Measurements from ENCODE around the gene PRKCQ. TPM values are rescaled to one million over a fixed set of nuclear protein-coding genes. Genes with fewer than 3 reads are reported as not detected.

The PRKCQ gene
- total and polyA plus RNA-seq, 3 experiments from 2014 or later, result 44.1 to 55.3 (median 46.7) TPM

GRCh38 chr10:6430423-6430980, 149.6 kb downstream of the PRKCQ start:
- no peaks in the 10 kb centered on the region for H3K9me3 ChIP-seq (ENCODE audit: low read length)
- Mint-ChIP-seq H3K27me3 (no peaks in the 10 kb centered on the region), H3K4me1 (peaks cover 0 to 5% (median 0%) of the 10 kb centered on the region in 3 donors), H3K36me3 (peaks cover 24 to 94% (median 33%) of the 10 kb centered on the region in 3 donors), H3K9me3 (no peaks in the 10 kb centered on the region), H3K4me3 (no peak overlapping the region), H3K27ac (peak overlapping the region in 1 of 8 donors; percentile 23)
- POLR2A ChIA-PET, result no interaction called here
- H3K4me3 ChIP-seq (ENCODE audit: low read length), result no peak overlapping the region
- H3K4me1 ChIP-seq (ENCODE audit: insufficient read depth, low read length), result no peaks in the 10 kb centered on the region
- H3K36me3 ChIP-seq (ENCODE audit: insufficient read depth, low read length), result peaks cover 48% of the 10 kb centered on the region
- H3K27me3 ChIP-seq (ENCODE audit: insufficient read depth, low read length, poor library complexity, severe bottlenecking), result no peaks in the 10 kb centered on the region
- DNase-seq, result no peak
- no peak overlapping the region for H3K27ac ChIP-seq (ENCODE audit: low read depth, low read length)
- CTCF ChIA-PET, result no interaction called here

GRCh38 chr10:6427357-6427959, 152.6 kb downstream of the PRKCQ start:
- ChIA-PET POLR2A (interaction anchor here (1.1 kb wide), 1 partner anchor 17 kb away, joined by 3 read pairs; no protein-coding TSS in a partner anchor), CTCF (no interaction called here)
- Mint-ChIP-seq H3K4me3 (no peak overlapping the region), H3K27me3 (no peaks in the 10 kb centered on the region), H3K4me1 (peaks cover 5 to 10% (median 5%) of the 10 kb centered on the region in 3 donors), H3K27ac (no peak overlapping the region), H3K9me3 (no peaks in the 10 kb centered on the region), H3K36me3 (peaks cover 19 to 86% (median 23%) of the 10 kb centered on the region in 3 donors)
- Histone ChIP-seq H3K9me3 (ENCODE audit: low read length) (no peaks in the 10 kb centered on the region), H3K4me1 (ENCODE audit: insufficient read depth, low read length) (no peaks in the 10 kb centered on the region), H3K36me3 (ENCODE audit: insufficient read depth, low read length) (peaks cover 33% of the 10 kb centered on the region), H3K4me3 (ENCODE audit: low read length) (no peak overlapping the region), H3K27me3 (ENCODE audit: insufficient read depth, low read length, poor library complexity, severe bottlenecking) (no peaks in the 10 kb centered on the region), H3K27ac (ENCODE audit: low read depth, low read length) (no peak overlapping the region)
- no peak for DNase-seq

- H3K9me3 ChIP-seq (ENCODE audit: low read length), result no peaks in the 10 kb centered on the region
- no peaks in the 10 kb centered on the region for H3K4me1 ChIP-seq (ENCODE audit: insufficient read depth, low read length)
- no peaks in the 10 kb centered on the region for H3K27me3 ChIP-seq (ENCODE audit: insufficient read depth, low read length, poor library complexity, severe bottlenecking)
- Mint-ChIP-seq H3K27ac (peak overlapping the region in 1 of 8 donors; percentile 47), H3K9me3 (no peaks in the 10 kb centered on the region), H3K36me3 (peaks cover 18 to 79% (median 22%) of the 10 kb centered on the region in 3 donors), H3K27me3 (no peaks in the 10 kb centered on the region), H3K4me1 (peaks cover 5 to 10% (median 5%) of the 10 kb centered on the region in 3 donors), H3K4me3 (no peak overlapping the region)
- H3K4me3 ChIP-seq (ENCODE audit: low read length), result no peak overlapping the region
- H3K27ac ChIP-seq (ENCODE audit: low read depth, low read length), result no peak overlapping the region
- peaks cover 23% of the 10 kb centered on the region for H3K36me3 ChIP-seq (ENCODE audit: insufficient read depth, low read length)
- ChIA-PET POLR2A (no interaction called here), CTCF (no interaction called here)
- DNase-seq, result no peak
Measured at GRCh38 chr10:6426317-6426716, 153.8 kb downstream of the PRKCQ start.

- CTCF ChIA-PET, result no interaction called here
- no peaks in the 10 kb centered on the region for H3K9me3 Mint-ChIP-seq
Measured at GRCh38 chr10:6423413-6424170, 156.5 kb downstream of the PRKCQ start.

GRCh38 chr10:6423004-6423403, 157.1 kb downstream of the PRKCQ start:
- Histone ChIP-seq H3K9me3 (ENCODE audit: low read length) (no peaks in the 10 kb centered on the region), H3K4me1 (ENCODE audit: insufficient read depth, low read length) (no peaks in the 10 kb centered on the region), H3K36me3 (ENCODE audit: insufficient read depth, low read length) (peaks cover 6% of the 10 kb centered on the region), H3K27me3 (ENCODE audit: insufficient read depth, low read length, poor library complexity, severe bottlenecking) (no peaks in the 10 kb centered on the region), H3K4me3 (ENCODE audit: low read length) (no peak overlapping the region), H3K27ac (ENCODE audit: low read depth, low read length) (no peak overlapping the region)
- peak overlapping the region in 4 of 8 donors; percentile 9 to 92 (median 49) for H3K27ac Mint-ChIP-seq
- H3K4me1 Mint-ChIP-seq, result peaks cover 5 to 10% (median 5%) of the 10 kb centered on the region in 3 donors
- H3K9me3 Mint-ChIP-seq, result no peaks in the 10 kb centered on the region
- CTCF ChIA-PET, result no interaction called here
- DNase-seq, result no peak
- no peaks in the 10 kb centered on the region for H3K27me3 Mint-ChIP-seq
- POLR2A ChIA-PET, result no interaction called here
- no peak overlapping the region for H3K4me3 Mint-ChIP-seq
- peaks cover 6 to 47% (median 9%) of the 10 kb centered on the region in 3 donors for H3K36me3 Mint-ChIP-seq

More at GRCh38 chr10:6423413-6424170, 156.5 kb downstream of the PRKCQ start:
- Mint-ChIP-seq H3K4me3 (no peak overlapping the region), H3K4me1 (peaks cover 5 to 10% (median 5%) of the 10 kb centered on the region in 3 donors), H3K36me3 (peaks cover 9 to 53% (median 15%) of the 10 kb centered on the region in 3 donors), H3K27me3 (no peaks in the 10 kb centered on the region), H3K27ac (peak overlapping the region in 6 of 8 donors; percentile 21 to 84 (median 49))
- Histone ChIP-seq H3K36me3 (ENCODE audit: insufficient read depth, low read length) (peaks cover 11% of the 10 kb centered on the region), H3K27ac (ENCODE audit: low read depth, low read length) (no peak overlapping the region), H3K4me1 (ENCODE audit: insufficient read depth, low read length) (no peaks in the 10 kb centered on the region), H3K9me3 (ENCODE audit: low read length) (no peaks in the 10 kb centered on the region), H3K27me3 (ENCODE audit: insufficient read depth, low read length, poor library complexity, severe bottlenecking) (no peaks in the 10 kb centered on the region), H3K4me3 (ENCODE audit: low read length) (no peak overlapping the region)
- POLR2A ChIA-PET, result no interaction called here
- no peak for DNase-seq

GRCh38 chr10:6418613-6419216, 161.4 kb downstream of the PRKCQ start:
- Mint-ChIP-seq H3K4me1 (peaks cover 0 to 3% (median 1%) of the 10 kb centered on the region in 3 donors), H3K36me3 (peaks cover 0 to 11% (median 3%) of the 10 kb centered on the region in 3 donors), H3K27ac (no peak overlapping the region), H3K9me3 (no peaks in the 10 kb centered on the region), H3K27me3 (no peaks in the 10 kb centered on the region), H3K4me3 (no peak overlapping the region)
- no peaks in the 10 kb centered on the region for H3K36me3 ChIP-seq (ENCODE audit: insufficient read depth, low read length)
- no peak overlapping the region for H3K27ac ChIP-seq (ENCODE audit: low read depth, low read length)
- no peak for DNase-seq
- no peaks in the 10 kb centered on the region for H3K4me1 ChIP-seq (ENCODE audit: insufficient read depth, low read length)
- no peaks in the 10 kb centered on the region for H3K9me3 ChIP-seq (ENCODE audit: low read length)
- POLR2A ChIA-PET, result no interaction called here
- CTCF ChIA-PET, result interaction anchor here (0.9 to 1.5 kb wide), 3 partner anchors 40 to 259 kb away, joined by 3 to 5 read pairs (median 4); no protein-coding TSS in a partner anchor
- no peak overlapping the region for H3K4me3 ChIP-seq (ENCODE audit: low read length)
- H3K27me3 ChIP-seq (ENCODE audit: insufficient read depth, low read length, poor library complexity, severe bottlenecking), result no peaks in the 10 kb centered on the region

GRCh38 chr10:6418167-6418566, 161.9 kb downstream of the PRKCQ start:
- peaks cover 0 to 9% (median 4%) of the 10 kb centered on the region in 3 donors for H3K36me3 Mint-ChIP-seq
- Histone ChIP-seq H3K9me3 (ENCODE audit: low read length) (no peaks in the 10 kb centered on the region), H3K36me3 (ENCODE audit: insufficient read depth, low read length) (no peaks in the 10 kb centered on the region), H3K27ac (ENCODE audit: low read depth, low read length) (no peak overlapping the region), H3K4me3 (ENCODE audit: low read length) (no peak overlapping the region), H3K4me1 (ENCODE audit: insufficient read depth, low read length) (no peaks in the 10 kb centered on the region), H3K27me3 (ENCODE audit: insufficient read depth, low read length, poor library complexity, severe bottlenecking) (no peaks in the 10 kb centered on the region)
- ChIA-PET CTCF (interaction anchor here (0.9 to 1.5 kb wide), 3 partner anchors 41 to 260 kb away, joined by 3 to 5 read pairs (median 4); no protein-coding TSS in a partner anchor), POLR2A (no interaction called here)
- no peak overlapping the region for H3K4me3 Mint-ChIP-seq
- H3K27me3 Mint-ChIP-seq, result no peaks in the 10 kb centered on the region
- H3K27ac Mint-ChIP-seq, result no peak overlapping the region
- no peak for DNase-seq
- H3K4me1 Mint-ChIP-seq, result peaks cover 0 to 2% (median 0%) of the 10 kb centered on the region in 3 donors
- H3K9me3 Mint-ChIP-seq, result no peaks in the 10 kb centered on the region
